Neutrophil (primary cell): ENCODE data around the gene IL1R2.

Experiments used
- H3K27ac ChIP-seq: fragments of 200-600 bp; sonication (generic); 2 replicates; pipeline ENCODE4 v1.5.1; 2016; ENCODE audit warnings: mild to moderate bottlenecking, moderate library complexity
- H3K27me3 ChIP-seq: fragments of 200-600 bp; sonication (generic); 2 replicates; pipeline ENCODE4 v1.6.0; 2016; ENCODE audit warnings: mild to moderate bottlenecking
- H3K36me3 ChIP-seq: fragments of 200-600 bp; sonication (generic); 2 replicates; pipeline ENCODE4 v1.5.1; 2017
- H3K4me1 ChIP-seq, 2 experiments: fragments of 200-600 bp in 1 of 2; sonication (generic) in 1 of 2; 1 replicate in 1 of 2; 2 replicates in 1 of 2; pipeline versions ENCODE4 v1.5.1 to v1.6.1; 2013 to 2016; ENCODE audit warnings: low read depth in 1 of 2, low read length in 1 of 2, mild to moderate bottlenecking in 1 of 2, moderate library complexity in 1 of 2; ENCODE audit not compliant: control insufficient read depth in 1 of 2, insufficient read depth in 1 of 2
- H3K4me3 ChIP-seq, 2 experiments: fragments of 200-600 bp in 1 of 2; sonication (generic) in 1 of 2; 1 replicate in 1 of 2; 2 replicates in 1 of 2; pipeline ENCODE4 v1.5.1; 2013 to 2016; ENCODE audit warnings: low read depth in 1 of 2, low read length in 1 of 2, mild to moderate bottlenecking in 1 of 2, moderate library complexity in 1 of 2
- H3K9me3 ChIP-seq: fragments of 200-600 bp; sonication (generic); 2 replicates; pipeline ENCODE4 v1.5.1; 2016
- CTCF ChIP-seq: fragments of 200-600 bp; sonication (generic); IDR thresholded peaks from 2 replicates; pipeline ENCODE4 v1.5.1; 2016; ENCODE audit warnings: antibody characterized with exemption

The IL1R2 gene

GRCh38 chr2:102074152-102074783 lies 82.5 kb downstream of the IL1R2 start:
- H3K4me1 ChIP-seq = peaks cover 16 to 18% of the 10 kb centered on the region in 2 experiments
- peak; percentile 65 for TF ChIP-seq CTCF
- H3K27me3 ChIP-seq = no peaks in the 10 kb centered on the region

GRCh38 chr2:102075479-102075878 lies 83.7 kb downstream of the IL1R2 start:
- no peak for TF ChIP-seq CTCF
- peaks cover 16 to 18% of the 10 kb centered on the region in 2 experiments for H3K4me1 ChIP-seq
- no peaks in the 10 kb centered on the region for H3K27me3 ChIP-seq
- no peak overlapping the region for H3K4me3 ChIP-seq
- no peaks in the 10 kb centered on the region for H3K9me3 ChIP-seq
- peaks cover 2% of the 10 kb centered on the region for H3K36me3 ChIP-seq
- H3K27ac ChIP-seq = no peak overlapping the region

More at GRCh38 chr2:102074152-102074783, 82.5 kb downstream of the IL1R2 start:
- Histone ChIP-seq H3K36me3 (peaks cover 9% of the 10 kb centered on the region), H3K27ac (peak overlapping the region; percentile 82), H3K4me3 (no peak overlapping the region), H3K9me3 (no peaks in the 10 kb centered on the region)

- TF ChIP-seq CTCF = no peak
- Histone ChIP-seq H3K36me3 (no peaks in the 10 kb centered on the region), H3K4me1 (peaks cover 20 to 28% of the 10 kb centered on the region in 2 experiments), H3K9me3 (no peaks in the 10 kb centered on the region), H3K27me3 (no peaks in the 10 kb centered on the region), H3K4me3 (no peak overlapping the region), H3K27ac (no peak overlapping the region)
Observed at GRCh38 chr2:102076512-102076911, 84.8 kb downstream of the IL1R2 start.
